Spleen (tissue), 11 donors: Measurements from ENCODE around the gene LSM3. TPM values are rescaled to one million over a fixed set of nuclear protein-coding genes. Genes with fewer than 3 reads are reported as not detected.

Experiments used
- DNase-seq: peaks from one replicate; pipeline ENCODE4 v3.0.0-alpha.2; 2020
- H3K27ac ChIP-seq, 8 donors: fragments of 200-600 bp; sonication (generic) in 7 of 8; 1 replicate in 4 of 8; 2 replicates in 4 of 8; pipeline versions ENCODE4 v1.5.0 to v1.8.0; 2016 to 2021; ENCODE audit warnings: inconsistent platforms in 4 of 8, mild to moderate bottlenecking in 4 of 8, moderate library complexity in 1 of 8
- H3K27me3 ChIP-seq, 7 donors: fragments of 200-600 bp; sonication (generic) in 6 of 7; replicated peaks in 1 of 7; 1 replicate in 4 of 7; 2 replicates in 3 of 7; pipeline versions ENCODE4 v1.5.0 to v1.8.0; 2016 to 2021; ENCODE audit warnings: inconsistent platforms in 3 of 7, mild to moderate bottlenecking in 1 of 7
- H3K36me3 ChIP-seq, 6 donors: fragments of 200-600 bp; sonication (generic) in 5 of 6; 1 replicate in 4 of 6; 2 replicates in 2 of 6; pipeline versions ENCODE4 v1.5.0 to v1.8.0; 2016 to 2021; ENCODE audit warnings: inconsistent platforms in 2 of 6
- H3K4me1 ChIP-seq, 6 donors: fragments of 200-600 bp; sonication (generic) in 5 of 6; 1 replicate in 3 of 6; 2 replicates in 3 of 6; pipeline versions ENCODE4 v1.5.0 to v1.8.0; 2016 to 2021; ENCODE audit warnings: inconsistent platforms in 3 of 6
- H3K4me3 ChIP-seq, 8 donors: fragments of 200-600 bp; sonication (generic) in 7 of 8; 1 replicate in 4 of 8; 2 replicates in 4 of 8; pipeline versions ENCODE4 v1.5.0 to v1.8.0; 2016 to 2021; ENCODE audit warnings: inconsistent platforms in 4 of 8, mild to moderate bottlenecking in 4 of 8, moderate library complexity in 2 of 8
- H3K9me3 ChIP-seq, 8 donors: fragments of 200-600 bp; sonication (generic) in 7 of 8; 1 replicate in 4 of 8; 2 replicates in 4 of 8; pipeline versions ENCODE4 v1.5.0 to v1.8.0; 2016 to 2021; ENCODE audit warnings: inconsistent platforms in 4 of 8
- CTCF ChIP-seq, 11 experiments: fragments of 200-600 bp in 7 of 11; fragments of 450-650 bp in 4 of 11; sonication (generic) in 4 of 11; IDR thresholded peaks in 8 of 11; conservative IDR thresholded peaks in 3 of 11; 1 replicate in 7 of 11; 2 replicates in 4 of 11; pipeline versions ENCODE4 v1.4.0 to v1.8.0; 2016 to 2021; ENCODE audit warnings: antibody characterized with exemption in 11 of 11, inconsistent platforms in 4 of 11, mild to moderate bottlenecking in 1 of 11
- POLR2A ChIP-seq, 3 donors: fragments of 450-650 bp; IDR thresholded peaks; one replicate each; pipeline ENCODE4 v1.5.1; 2017; ENCODE audit warnings: antibody characterized with exemption in 3 of 3, mild to moderate bottlenecking in 1 of 3
- POLR2AphosphoS5 ChIP-seq, 3 donors: sonication (generic); formaldehyde crosslinking; IDR thresholded peaks; one replicate each; pipeline ENCODE4 v1.5.1; 2017; ENCODE audit warnings: antibody characterized with exemption in 3 of 3
- WGBS, 5 donors: extraction: QIAGEN DNeasy Blood & Tissue Kit in 3 of 5; methylation state at CpG; one replicate each; pipeline versions ENCODE4 v1.1.5 to v1.1.7; 2013 to 2018; 5-methylcytosine and 5-hydroxymethylcytosine counted together
- intact Hi-C: fragments of 100-400 bp; cut with DNase I; formaldehyde crosslinking; loops from one replicate; pipeline ENCODE4 v1.15.0; 2023; ENCODE audit warnings: low total_unique reads
- polyA plus RNA-seq, 3 donors: library from polyadenylated mRNA; stranded (reverse); fragments of 200-250 nt; gene quantifications; one replicate each; pipeline ENCODE4 v1.2.1, GENCODE V29; 2013
- total RNA-seq, 7 donors: library from RNA; depleted of rRNA in 3 of 7; stranded (reverse); fragments of >200 nt in 3 of 7; fragmentation: NEBNext Ultra II Directional in 4 of 7; extraction: Animal tissue kit (Norgen Biotek cat#: 25700) in 4 of 7; gene quantifications; one replicate each; pipeline versions ENCODE4 v1.1.0 to v1.2.1, GENCODE V29; 2016 to 2021
- donor health status: healthy with polysubstance abuse.
- donor health status: DM: no; HTN: no; CAD: no; lungs with moderate emphysema.
- donor health status: DM: no; HTN: no; CAD: no.
- donor health status: Bipolar disorder and iron deficiency.
- donor health status: healthy.
- donor health status: DM: no; HTN: no; CAD: no.
- donor health status: DM: yes; HTN: yes; CAD: no.

Gene LSM3
- total and polyA plus RNA-seq, 10 donors = 7.5 to 15.8 (median 9.7) TPM

GRCh38 chr3:14143271-14144225 is 35.1 kb upstream of the LSM3 start:
- H3K36me3 ChIP-seq = peaks cover 0 to 81% (median 59%) of the 10 kb centered on the region in 6 donors
- no peak for DNase-seq
- TF ChIP-seq CTCF (IDR thresholded peaks at IDR 0.05 in 8 of 11, conservative IDR thresholded peaks at IDR 0.05 in 3 of 11) (no peak), POLR2AphosphoS5 (IDR thresholded peaks at IDR 0.05) (peak in 1 of 3 donors; percentile 46), POLR2A (IDR thresholded peaks at IDR 0.05) (no peak)
- H3K27me3 ChIP-seq = no peaks in the 10 kb centered on the region
- H3K27ac ChIP-seq = peak overlapping the region in 7 of 8 donors; percentile 85 to 90 (median 88)
- intact Hi-C loops = no loop called here
- 61 to 80% (median 65%) methylated on average over 7 of the region's 7 CpGs for WGBS, 5 donors
- H3K9me3 ChIP-seq = no peaks in the 10 kb centered on the region
- peak overlapping the region in 1 of 8 donors; percentile 59 for H3K4me3 ChIP-seq
- H3K4me1 ChIP-seq = peaks cover 22 to 67% (median 49%) of the 10 kb centered on the region in 6 donors

GRCh38 chr3:14144423-14145075 is 34.1 kb upstream of the LSM3 start:
- TF ChIP-seq POLR2AphosphoS5 (IDR thresholded peaks at IDR 0.05) = peak in 1 of 3 donors; percentile 69
- TF ChIP-seq CTCF (IDR thresholded peaks at IDR 0.05 in 8 of 11, conservative IDR thresholded peaks at IDR 0.05 in 3 of 11) = no peak
- TF ChIP-seq POLR2A (IDR thresholded peaks at IDR 0.05) = no peak
- H3K9me3 ChIP-seq = no peaks in the 10 kb centered on the region
- H3K4me3 ChIP-seq = peak overlapping the region in 4 of 8 donors; percentile 4 to 59 (median 16)
- no peaks in the 10 kb centered on the region for H3K27me3 ChIP-seq
- H3K27ac ChIP-seq = peak overlapping the region; percentile 75 to 90 (median 88)
- H3K4me1 ChIP-seq = peaks cover 22 to 67% (median 49%) of the 10 kb centered on the region in 6 donors
- peaks cover 0 to 79% (median 52%) of the 10 kb centered on the region in 6 donors for H3K36me3 ChIP-seq
- DNase-seq = no peak
- 10 to 19% (median 15%) methylated on average over 7 of the region's 7 CpGs for WGBS, 5 donors
- intact Hi-C loops = no loop called here

GRCh38 chr3:14145236-14145635 is 33.4 kb upstream of the LSM3 start:
- intact Hi-C loops = no loop called here
- Histone ChIP-seq H3K27ac (peak overlapping the region; percentile 75 to 90 (median 88)), H3K27me3 (no peaks in the 10 kb centered on the region), H3K4me3 (peak overlapping the region in 4 of 8 donors; percentile 4 to 59 (median 16)), H3K9me3 (no peaks in the 10 kb centered on the region), H3K4me1 (peaks cover 22 to 67% (median 49%) of the 10 kb centered on the region in 6 donors), H3K36me3 (peaks cover 0 to 79% (median 54%) of the 10 kb centered on the region in 6 donors)
- DNase-seq = no peak
- 91 to 97% (median 93%) methylated on average over 9 of the region's 9 CpGs for WGBS, 5 donors
- TF ChIP-seq POLR2AphosphoS5 (IDR thresholded peaks at IDR 0.05) (no peak), CTCF (IDR thresholded peaks at IDR 0.05 in 8 of 11, conservative IDR thresholded peaks at IDR 0.05 in 3 of 11) (no peak), POLR2A (IDR thresholded peaks at IDR 0.05) (no peak)
